Neural cell (in vitro differentiated cells): ENCODE data around the gene RPN1. TPM values are rescaled to one million over a fixed set of nuclear protein-coding genes. Genes with fewer than 3 reads are reported as not detected.

Source experiments
- H2AFZ ChIP-seq: fragments of 200-600, 300-800 bp; sonication (generic), shearing (Covaris generic); 2 replicates; pipeline ENCODE4 v1.6.0; 2014; ENCODE audit warnings: low read depth, mild to moderate bottlenecking, antibody characterized with exemption, low read length, moderate library complexity
- H3F3A ChIP-seq: fragments of 200-600 bp; shearing (Covaris generic); 2 replicates; pipeline ENCODE4 v1.6.1; 2016; ENCODE audit warnings: mild to moderate bottlenecking, moderate library complexity, mixed read lengths, antibody characterized with exemption, low read length; ENCODE audit not compliant: insufficient read depth, poor library complexity, severe bottlenecking
- H3K27ac ChIP-seq: fragments of 200-600, 300-800 bp; sonication (generic), shearing (Covaris generic); 2 replicates; pipeline ENCODE4 v1.5.1; 2014; ENCODE audit warnings: mild to moderate bottlenecking, low read length, moderate library complexity
- H3K27me3 ChIP-seq: fragments of 300-800, 200-600 bp; sonication (generic), shearing (Covaris generic); 2 replicates; pipeline ENCODE4 v1.6.0; 2014; ENCODE audit warnings: mild to moderate bottlenecking, low read depth, low read length, moderate library complexity; ENCODE audit not compliant: insufficient read depth
- H3K36me3 ChIP-seq: fragments of 300-800, 200-600 bp; sonication (generic), shearing (Covaris generic); 2 replicates; pipeline ENCODE4 v1.5.1; 2014; ENCODE audit warnings: mild to moderate bottlenecking, antibody characterized with exemption, low read length, moderate library complexity; ENCODE audit not compliant: insufficient read depth
- H3K4me2 ChIP-seq: fragments of 300-800, 200-600 bp; sonication (generic), shearing (Covaris generic); 2 replicates; pipeline ENCODE4 v1.6.0; 2014; ENCODE audit warnings: mild to moderate bottlenecking, low read length
- H3K4me3 ChIP-seq: fragments of 300-800, 200-600 bp; sonication (generic), shearing (Covaris generic); 2 replicates; pipeline ENCODE4 v1.5.1; 2014; ENCODE audit warnings: mild to moderate bottlenecking, low read length, moderate library complexity
- H3K79me2 ChIP-seq: fragments of 200-600 bp; shearing (Covaris generic); replicated peaks from 2 replicates; pipeline ENCODE4 v1.6.0; 2014; ENCODE audit warnings: mild to moderate bottlenecking, low read length, moderate library complexity; ENCODE audit not compliant: insufficient read depth
- H3K9ac ChIP-seq: fragments of 300-800, 200-600 bp; sonication (generic), shearing (Covaris generic); 2 replicates; pipeline ENCODE4 v1.6.1; 2016; ENCODE audit warnings: mild to moderate bottlenecking, low read length, mixed read lengths
- H3K9me2 ChIP-seq: fragments of 200-600 bp; shearing (Covaris generic); 2 replicates; pipeline ENCODE4 v1.6.1; 2016; ENCODE audit warnings: mild to moderate bottlenecking, low read length, mixed read lengths; ENCODE audit not compliant: insufficient read depth
- H3K9me3 ChIP-seq: fragments of 200-600, 300-800 bp; sonication (generic), shearing (Covaris generic); 2 replicates; pipeline ENCODE4 v1.6.1; 2016; ENCODE audit warnings: mild to moderate bottlenecking, mixed run types, low read length, moderate library complexity, mixed read lengths
- H4K20me1 ChIP-seq: fragments of 200-600 bp; shearing (Covaris generic); 2 replicates; pipeline ENCODE4 v1.6.1; 2016; ENCODE audit warnings: mild to moderate bottlenecking, mixed run types; ENCODE audit not compliant: insufficient read depth
- CTCF ChIP-seq: fragments of 450-650 bp; IDR thresholded peaks from 2 replicates; pipeline ENCODE4 v1.5.1; 2014; ENCODE audit warnings: antibody characterized with exemption, mild to moderate bottlenecking, moderate library complexity; ENCODE audit not compliant: poor library complexity, severe bottlenecking
- EP300 ChIP-seq: fragments of 450-650 bp; conservative IDR thresholded peaks from 2 replicates; pipeline ENCODE4 v1.6.1; 2014; ENCODE audit warnings: antibody characterized with exemption, mild to moderate bottlenecking, moderate library complexity; ENCODE audit not compliant: poor library complexity, severe bottlenecking
- EZH2 ChIP-seq: fragments of 200-600, 300-800 bp; shearing (Covaris generic), sonication (generic); IDR thresholded peaks from 2 replicates; pipeline ENCODE4 v1.6.1; 2014; ENCODE audit warnings: antibody characterized with exemption, low read length, borderline replicate concordance, mild to moderate bottlenecking; ENCODE audit not compliant: insufficient read depth, poor library complexity, severe bottlenecking
- MXI1 ChIP-seq: fragments of 450-650 bp; conservative IDR thresholded peaks from 2 replicates; pipeline ENCODE4 v1.6.1; 2014; ENCODE audit warnings: antibody characterized with exemption, mild to moderate bottlenecking; ENCODE audit not compliant: poor library complexity, severe bottlenecking
- POLR2AphosphoS5 ChIP-seq: IDR thresholded peaks from 2 replicates; pipeline ENCODE4 v1.6.1; 2012
- RAD21 ChIP-seq: fragments of 450-650 bp; conservative IDR thresholded peaks from 2 replicates; pipeline ENCODE4 v1.6.1; 2014; ENCODE audit warnings: antibody characterized with exemption, mild to moderate bottlenecking, moderate library complexity
- REST ChIP-seq: IDR thresholded peaks from 2 replicates; pipeline ENCODE4 v1.6.1; 2012; ENCODE audit warnings: borderline replicate concordance
- SMC3 ChIP-seq: fragments of 450-650 bp; conservative IDR thresholded peaks from 2 replicates; pipeline ENCODE4 v1.6.1; 2014; ENCODE audit warnings: antibody characterized with exemption, mild to moderate bottlenecking, moderate library complexity; ENCODE audit not compliant: poor library complexity
- TAF1 ChIP-seq: IDR thresholded peaks from 2 replicates; pipeline ENCODE4 v1.6.1; 2012; ENCODE audit warnings: low read depth
- polyA plus RNA-seq: library from polyadenylated mRNA; depleted of rRNA; stranded (reverse); fragments of >200 nt; gene quantifications from 2 replicates; pipeline ENCODE4 v1.2.3, GENCODE V29; 2014

RPN1 gene
- polyA plus RNA-seq, 1 donor from 2014 or later: 201 TPM

- Histone ChIP-seq H3K36me3 (no peaks in the 10 kb centered on the region), H4K20me1 (no peaks in the 10 kb centered on the region)
- TF ChIP-seq TAF1: no peak
- TF ChIP-seq CTCF: no peak
Observed at GRCh38 chr3:128686465-128686864, 35.8 kb upstream of the RPN1 start.

GRCh38 chr3:128684986-128685726 lies 34.5 kb upstream of the RPN1 start:
- no peaks in the 10 kb centered on the region for H3K79me2 ChIP-seq
- TF ChIP-seq TAF1: no peak
- peaks cover 5% of the 10 kb centered on the region for H3F3A ChIP-seq

More at GRCh38 chr3:128686465-128686864, 35.8 kb upstream of the RPN1 start:
- Histone ChIP-seq H3K4me3 (no peak overlapping the region), H3K27me3 (no peaks in the 10 kb centered on the region), H3K9me3 (no peaks in the 10 kb centered on the region), H3K27ac (no peak overlapping the region), H3K4me2 (no peak overlapping the region), H2AFZ (no peak overlapping the region), H3K79me2 (no peaks in the 10 kb centered on the region), H3K9me2 (no peaks in the 10 kb centered on the region), H3K9ac (no peak overlapping the region), H3F3A (peaks cover 2% of the 10 kb centered on the region)

GRCh38 chr3:128683957-128684356 lies 33.3 kb upstream of the RPN1 start:
- H3K9me3 ChIP-seq: no peaks in the 10 kb centered on the region
- no peaks in the 10 kb centered on the region for H3K79me2 ChIP-seq
- no peak overlapping the region for H3K9ac ChIP-seq
- H3K27me3 ChIP-seq: no peaks in the 10 kb centered on the region
- no peak overlapping the region for H3K27ac ChIP-seq
- H3K4me2 ChIP-seq: no peak overlapping the region
- no peaks in the 10 kb centered on the region for H3K9me2 ChIP-seq
- H3F3A ChIP-seq: peaks cover 5% of the 10 kb centered on the region
- no peak overlapping the region for H2AFZ ChIP-seq
- no peaks in the 10 kb centered on the region for H3K36me3 ChIP-seq
- H3K4me3 ChIP-seq: no peak overlapping the region
- TF ChIP-seq REST (no peak), CTCF (no peak), TAF1 (no peak), MXI1 (no peak), SMC3 (no peak), RAD21 (no peak), POLR2AphosphoS5 (no peak), EZH2 (no peak), EP300 (no peak)
- no peaks in the 10 kb centered on the region for H4K20me1 ChIP-seq

More at GRCh38 chr3:128684986-128685726, 34.5 kb upstream of the RPN1 start:
- Histone ChIP-seq H3K9ac (no peak overlapping the region), H3K9me2 (no peaks in the 10 kb centered on the region), H2AFZ (no peak overlapping the region), H3K4me3 (no peak overlapping the region), H3K36me3 (no peaks in the 10 kb centered on the region), H3K27me3 (no peaks in the 10 kb centered on the region), H3K9me3 (no peaks in the 10 kb centered on the region), H3K27ac (no peak overlapping the region), H4K20me1 (no peaks in the 10 kb centered on the region), H3K4me2 (no peak overlapping the region)
